ENCODE measurements around the gene MT1X.

MT1X gene

GRCh38 chr16:56679818-56680217, 2.5 kb upstream of the MT1X start:
- DNase-seq = no peak

GRCh38 chr16:56682703-56683397, 580 bp downstream of the MT1X start:
- DNase-seq = no peak

DNA sequence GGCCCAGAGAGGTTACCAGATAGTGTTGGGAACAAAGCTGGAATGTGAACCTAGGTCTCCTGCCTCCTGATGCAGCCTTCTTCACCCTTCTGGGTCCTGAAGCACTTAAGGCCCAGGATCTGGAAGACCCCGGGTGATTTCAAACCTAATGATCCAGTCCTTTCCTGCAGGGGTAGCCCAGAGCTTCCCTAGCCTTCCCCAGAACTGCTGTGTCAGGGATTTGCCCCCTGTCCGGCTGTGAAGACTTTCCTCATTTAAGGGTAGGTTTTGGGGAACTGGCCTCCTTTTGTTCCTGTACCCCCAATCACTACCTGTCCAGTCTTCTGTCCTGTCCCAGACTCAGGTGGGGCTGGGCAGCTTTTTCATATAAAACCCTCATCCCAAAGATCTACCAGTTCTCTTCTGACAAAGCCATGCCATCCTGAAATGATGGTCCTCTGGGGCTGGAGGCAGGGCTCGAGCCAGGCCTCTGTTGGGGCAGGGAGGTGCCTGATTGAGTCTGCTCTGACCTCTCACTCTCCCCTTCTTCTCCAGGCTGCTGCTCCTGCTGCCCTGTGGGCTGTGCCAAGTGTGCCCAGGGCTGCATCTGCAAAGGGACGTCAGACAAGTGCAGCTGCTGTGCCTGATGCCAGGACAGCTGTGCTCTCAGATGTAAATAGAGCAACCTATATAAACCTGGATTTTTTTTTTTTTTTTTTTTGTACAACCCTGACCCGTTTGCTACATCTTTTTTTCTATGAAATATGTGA, 1.3 kb downstream of the MT1X start:
- DNase-seq = no peak

DNA sequence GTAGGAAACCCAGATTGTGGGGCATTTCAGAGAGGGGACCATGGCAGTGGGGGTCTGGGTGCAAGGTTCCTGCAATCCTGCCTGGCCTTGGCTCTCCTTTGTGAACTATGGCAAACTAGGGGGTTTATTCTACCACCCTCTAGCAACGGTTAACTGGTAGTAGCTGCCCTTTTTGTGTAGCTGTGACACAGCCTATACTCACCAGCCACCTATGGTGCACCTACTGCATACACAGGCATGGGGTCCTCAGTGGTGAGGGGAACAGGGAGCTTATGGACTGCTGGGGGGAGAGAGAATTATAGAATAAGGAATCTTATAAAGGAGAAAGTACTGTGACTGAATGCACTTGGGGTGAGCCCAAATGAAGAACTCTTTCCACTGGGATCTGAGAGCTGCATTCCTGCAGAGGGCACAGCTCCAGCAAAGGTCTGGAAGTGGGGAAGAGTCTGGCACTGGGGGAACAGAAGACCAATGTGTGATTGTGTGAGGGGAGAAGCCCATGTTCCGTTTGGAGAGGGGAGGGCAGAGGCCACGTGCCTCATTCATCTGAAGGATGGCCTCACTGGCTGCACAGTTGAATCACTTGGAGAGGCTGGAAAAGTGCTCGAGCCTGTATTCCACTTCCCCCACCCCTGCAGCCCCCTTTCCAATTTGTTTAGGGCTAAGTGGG, 2.1 kb downstream of the MT1X start:
- DNase-seq = no peak

GRCh38 chr16:56684926-56685590, 2.8 kb downstream of the MT1X start:
- no peak for DNase-seq

DNA sequence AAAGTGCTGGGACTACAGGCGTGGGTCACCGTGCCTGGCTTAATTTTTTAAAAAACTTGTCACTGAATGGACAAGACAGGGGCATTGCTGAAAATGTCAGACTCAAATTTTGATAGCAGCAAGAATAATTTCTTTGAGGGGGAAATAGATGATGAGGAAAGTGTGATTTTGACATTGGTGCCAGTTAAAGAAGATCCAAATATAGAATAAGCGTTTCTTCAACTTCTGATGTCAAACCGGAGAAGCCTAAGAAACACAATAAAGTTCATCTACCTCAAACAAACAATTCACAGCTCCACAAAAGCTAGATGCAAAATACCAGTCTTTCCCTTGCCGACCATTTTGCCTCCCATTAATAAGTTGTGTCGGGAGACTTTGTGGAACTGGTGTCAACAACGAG, 4.5 kb downstream of the MT1X start:
- DNase-seq = no peak

DNA sequence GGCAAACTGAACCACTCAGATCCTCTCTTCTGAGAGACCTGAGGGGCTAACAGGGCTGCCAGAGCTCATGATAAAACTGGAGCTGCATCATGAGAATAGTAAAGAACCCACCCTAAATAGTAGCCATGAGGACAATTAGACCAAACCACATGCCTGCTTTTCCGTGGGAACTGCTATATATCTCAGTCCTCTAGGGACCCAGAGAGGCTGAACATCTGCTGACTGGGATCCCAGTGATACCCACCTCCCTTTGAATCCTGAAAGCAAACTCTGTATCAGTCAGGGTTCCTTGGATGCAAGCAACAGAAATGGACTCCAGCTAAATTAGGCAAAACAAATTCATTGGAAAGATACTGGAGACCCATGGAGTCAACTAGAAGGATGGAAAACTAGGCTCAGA, 6.5 kb downstream of the MT1X start:
- no peak for DNase-seq

- DNase-seq = no peak
These were observed 6.9 kb downstream of the MT1X start for GRCh38 chr16:56689171-56689570.

GRCh38 chr16:56690420-56691122, 8.3 kb downstream of the MT1X start:
- DNase-seq = no peak

GRCh38 chr16:56691885-56692284, 9.6 kb downstream of the MT1X start:
- no peak for DNase-seq

GRCh38 chr16:56695246-56695645, 13.0 kb downstream of the MT1X start:
- no peak for DNase-seq

DNA sequence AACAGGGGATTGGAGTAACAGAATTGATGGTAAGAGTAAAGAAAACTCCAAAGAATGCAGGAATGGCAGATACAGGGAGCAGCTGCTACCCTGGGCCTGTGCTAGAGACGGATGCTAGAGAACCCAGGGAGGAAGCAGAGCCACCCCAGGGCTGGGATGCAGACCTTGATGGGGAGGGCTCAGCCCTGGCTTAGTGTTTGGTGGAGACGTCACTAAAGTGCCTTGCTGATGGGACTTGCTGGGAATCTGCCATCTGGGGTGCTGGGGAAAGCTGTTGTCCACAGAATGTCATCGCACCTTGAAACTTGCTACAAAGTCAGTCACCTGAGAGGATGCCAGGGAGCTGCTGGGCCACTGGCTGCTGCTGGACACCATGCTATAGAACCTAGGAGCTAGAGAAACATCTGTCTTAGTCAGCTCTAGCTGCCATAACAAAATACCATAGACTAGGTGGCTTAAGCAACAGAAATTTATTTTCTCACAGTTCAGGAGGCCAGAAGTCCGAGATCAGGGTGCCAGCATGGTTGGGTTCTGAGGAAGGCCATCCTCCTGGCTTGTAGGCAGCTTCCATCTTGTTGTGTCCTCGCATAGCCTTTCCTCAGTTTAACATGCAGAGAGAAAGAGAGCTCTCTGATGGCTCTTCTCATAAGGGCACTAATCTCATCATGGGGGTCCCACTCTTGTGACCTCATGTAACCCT, 15.3 kb downstream of the MT1X start:
- DNase-seq = no peak

GRCh38 chr16:56700195-56700594, 17.9 kb downstream of the MT1X start:
- DNase-seq = no peak

DNA sequence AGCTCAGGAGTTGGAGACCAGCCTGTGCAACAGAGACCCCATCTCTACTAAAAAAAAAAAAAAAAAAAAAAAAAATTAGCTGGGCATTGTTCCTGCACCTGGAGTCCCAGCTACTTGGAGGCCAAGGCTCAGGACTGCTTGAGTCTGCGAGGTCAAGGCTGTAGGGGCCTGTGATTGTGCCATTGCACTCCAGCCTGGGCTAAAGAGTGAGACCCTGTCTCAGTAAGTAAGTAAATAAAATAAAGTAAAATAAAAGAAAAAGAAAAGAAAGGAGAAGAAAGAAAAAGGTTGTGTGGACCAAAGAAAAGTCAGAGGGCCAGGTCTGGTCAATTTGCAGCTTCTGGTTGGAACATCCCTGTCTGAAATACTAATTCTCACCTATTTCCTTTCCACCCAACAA, 18.4 kb downstream of the MT1X start:
- DNase-seq = no peak

DNA sequence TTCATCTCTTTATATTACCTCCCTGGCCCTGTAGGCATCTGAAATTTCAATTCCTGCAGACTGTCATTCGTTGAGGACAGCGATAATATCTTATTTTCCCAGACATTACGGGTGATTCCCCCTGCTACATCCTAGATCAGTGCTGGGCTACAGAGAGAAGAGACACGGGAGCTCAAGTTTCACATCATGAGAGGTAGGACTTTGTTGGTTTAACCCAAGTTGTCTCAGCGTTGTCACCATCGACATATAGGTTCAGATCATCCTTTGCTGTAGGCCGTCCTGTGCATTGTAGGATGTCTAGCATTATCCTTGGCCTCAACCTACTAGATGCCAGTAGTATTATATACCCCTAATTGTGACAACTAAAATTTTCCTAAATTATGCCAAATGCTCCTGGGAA, 19.3 kb downstream of the MT1X start:
- no peak for DNase-seq

DNA sequence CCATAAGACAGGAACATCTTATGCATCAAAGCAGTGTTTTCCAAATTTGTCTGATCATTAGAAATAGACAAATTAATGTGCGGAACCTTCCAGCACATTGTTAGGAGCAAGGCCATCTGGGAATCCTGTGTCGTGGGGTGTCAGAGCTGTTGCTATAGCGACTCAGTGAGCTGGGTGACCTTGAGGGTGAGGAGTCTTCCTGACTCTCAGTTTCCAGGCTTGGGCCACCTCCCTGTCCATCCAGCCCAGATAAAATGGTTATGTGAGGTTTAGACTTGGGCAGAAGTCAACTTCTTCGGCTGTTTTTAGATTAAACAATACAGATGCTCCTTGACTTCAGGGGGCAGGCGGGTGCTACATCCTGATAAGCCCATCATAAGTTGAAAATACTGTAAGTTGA, 20.6 kb downstream of the MT1X start:
- DNase-seq = no peak

DNA sequence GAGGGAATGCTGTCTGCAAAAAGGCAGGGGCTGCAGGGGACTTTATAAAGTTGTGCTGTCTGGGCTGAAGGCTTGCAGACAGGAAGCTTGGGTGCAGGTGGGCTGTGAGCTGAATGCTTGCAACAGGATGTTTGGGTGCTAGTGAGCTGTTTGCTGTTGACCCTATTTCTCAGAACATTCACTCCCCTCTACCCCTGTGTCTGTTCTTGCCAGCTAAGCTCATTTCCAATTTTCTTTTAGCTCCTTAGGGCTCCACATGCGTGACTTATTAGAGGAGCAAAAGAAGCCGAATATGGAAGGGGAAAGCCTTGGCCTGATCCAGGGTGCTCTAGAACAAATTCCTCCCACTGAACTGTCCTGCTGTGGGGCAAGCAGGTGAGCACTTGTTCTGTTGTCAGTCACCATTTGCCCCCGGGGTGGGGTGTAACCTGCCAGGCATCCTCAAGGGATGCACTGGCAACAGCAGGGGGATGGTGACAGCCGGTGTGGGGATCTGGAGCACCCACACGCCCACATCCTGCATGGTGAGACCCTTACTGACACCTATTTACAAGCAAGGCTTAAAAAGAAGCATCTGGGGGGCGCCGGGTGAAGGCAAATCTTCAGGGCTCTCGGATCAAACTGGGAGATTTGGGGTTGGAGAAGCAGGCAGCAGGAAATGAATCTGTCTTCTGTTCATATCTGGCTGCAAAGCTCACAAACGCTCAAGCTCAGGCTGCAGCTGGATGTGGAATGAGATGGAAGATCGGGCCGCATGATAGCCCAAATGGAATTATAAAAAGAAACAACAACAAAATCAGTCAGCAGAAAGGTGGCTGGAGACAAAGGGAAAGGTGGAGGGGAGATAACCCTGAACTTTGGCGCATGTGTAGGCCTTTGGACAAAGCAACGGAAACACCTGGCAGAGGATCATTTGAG, 26.5 kb downstream of the MT1X start:
- peak; percentile 29 for DNase-seq

- DNase-seq = no peak
These were observed 27.3 kb downstream of the MT1X start for GRCh38 chr16:56709443-56710040.

- no peak for DNase-seq
These were observed 28.0 kb downstream of the MT1X start for GRCh38 chr16:56710181-56710737.

DNA sequence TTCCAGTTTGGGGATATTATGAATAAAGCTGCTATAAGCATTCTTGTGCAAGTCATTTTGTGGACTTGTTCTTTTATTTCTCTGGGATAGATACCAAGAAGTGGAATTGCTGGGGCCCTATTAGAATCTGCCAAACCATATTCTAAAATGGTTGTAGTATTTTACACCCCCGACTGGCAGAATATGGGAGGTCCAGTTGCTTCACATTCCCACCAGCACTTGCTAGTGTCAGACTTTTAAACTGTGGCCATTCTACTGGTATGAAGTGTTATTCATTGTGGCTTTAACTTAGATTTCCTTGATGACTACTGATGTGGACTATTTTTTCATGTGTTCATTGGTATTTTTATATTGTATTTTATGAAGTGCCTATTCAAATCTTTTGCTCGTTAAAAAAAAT, 29.6 kb downstream of the MT1X start:
- no peak for DNase-seq

All from CD4-positive, alpha-beta T cell treated with Interleukin-12 subunit alpha and Interleukin-12 subunit beta, for 1 hour (primary cell).